Body of pancreas (tissue), 4 donors: Measurements from ENCODE around the gene TMCO1. TPM values are rescaled to one million over a fixed set of nuclear protein-coding genes. Genes with fewer than 3 reads are reported as not detected.
"Not testable (repeated sequence)": the region's sequence is repeated elsewhere in the genome, so short reads cannot be mapped to it uniquely, and the experiment has no call there.

Experiments used
- ATAC-seq: fragments of 150-250 bp; one replicate; pipeline ENCODE4 v1.9.1; 2016
- DNase-seq, 4 donors: peaks; one replicate each; pipeline ENCODE4 v3.0.0-alpha.2; 2019
- H3K27ac ChIP-seq, 4 donors: fragments of 200-600 bp; sonication (generic); 1 replicate in 3 of 4; 2 replicates in 1 of 4; pipeline versions ENCODE4 v1.5.1 to v1.6.1; 2016 to 2019; ENCODE audit warnings: mild to moderate bottlenecking in 1 of 4, mixed read lengths in 1 of 4, moderate library complexity in 1 of 4
- H3K27me3 ChIP-seq, 2 donors: fragments of 200-600 bp; sonication (generic); one replicate each; pipeline ENCODE4 v1.6.0; 2016; ENCODE audit warnings: mild to moderate bottlenecking in 1 of 2
- H3K36me3 ChIP-seq, 2 donors: fragments of 200-600 bp; sonication (generic); replicated peaks in 1 of 2; 2 replicates each; pipeline ENCODE4 v1.5.1; 2016; ENCODE audit warnings: low read depth in 2 of 2; ENCODE audit not compliant: insufficient read depth in 1 of 2
- H3K4me1 ChIP-seq: fragments of 200-600 bp; sonication (generic); one replicate; pipeline ENCODE4 v1.6.0; 2016
- H3K4me3 ChIP-seq, 2 donors: fragments of 200-600 bp; sonication (generic); 1 replicate in 1 of 2; 2 replicates in 1 of 2; pipeline ENCODE4 v1.5.1; 2016 to 2019
- H3K9me3 ChIP-seq, 3 donors: fragments of 200-600 bp; sonication (generic); 1 replicate in 2 of 3; 2 replicates in 1 of 3; pipeline ENCODE4 v1.5.1; 2016
- CTCF ChIP-seq, 7 experiments: fragments of 450-650 bp in 4 of 7; fragments of 200-600 bp in 3 of 7; sonication (generic) in 3 of 7; IDR thresholded peaks; one replicate each; pipeline ENCODE4 v1.5.1; 2016 to 2019; ENCODE audit warnings: antibody characterized with exemption in 7 of 7
- POLR2A ChIP-seq, 3 donors: fragments of 450-650 bp; IDR thresholded peaks; one replicate each; pipeline ENCODE4 v1.6.1; 2016; ENCODE audit warnings: antibody characterized with exemption in 3 of 3, mild to moderate bottlenecking in 2 of 3
- WGBS, 2 donors: methylation state at CpG; one replicate each; pipeline ENCODE4 v1.1.5; 2017; 5-methylcytosine and 5-hydroxymethylcytosine counted together
- intact Hi-C: fragments of 100-400 bp; cut with DNase I; formaldehyde crosslinking; loops from one replicate; pipeline ENCODE4 v1.15.1; 2023
- total RNA-seq, 2 donors: library from RNA; depleted of rRNA; stranded (reverse); fragments of >200 nt; gene quantifications; one replicate each; pipeline ENCODE4 v1.1.0, GENCODE V29; 2016

TMCO1 gene
- total RNA-seq, 2 donors from 2014 or later: 29.0 to 39.2 TPM

DNA sequence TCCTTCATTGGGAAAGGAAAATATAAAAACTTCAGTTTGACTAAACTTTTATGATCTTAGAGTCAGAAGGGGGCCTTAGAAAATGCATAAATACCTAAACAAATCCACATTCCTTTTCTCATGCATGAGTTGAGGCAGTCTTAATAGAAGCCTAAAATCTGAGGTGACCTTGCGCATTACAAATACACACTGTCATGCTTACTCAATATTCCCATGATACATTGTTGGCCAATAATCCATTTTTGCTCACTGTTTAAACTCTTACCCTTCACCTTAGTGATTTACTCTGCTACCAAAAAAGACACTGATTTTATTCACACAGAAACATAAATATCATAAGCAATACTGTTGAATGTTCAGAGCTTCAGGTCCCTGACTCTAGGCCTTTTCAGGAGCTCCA lies 19.1 kb upstream of the TMCO1 start:
- TF ChIP-seq CTCF (IDR thresholded peaks at IDR 0.05): no peak
- TF ChIP-seq POLR2A (IDR thresholded peaks at IDR 0.05): no peak
- Histone ChIP-seq H3K4me1 (no peaks in the 10 kb centered on the region), H3K9me3 (no peaks in the 10 kb centered on the region), H3K4me3 (no peak overlapping the region), H3K36me3 (no peaks in the 10 kb centered on the region), H3K27ac (no peak overlapping the region), H3K27me3 (no peaks in the 10 kb centered on the region)
- no peak for DNase-seq
- 97 to 100% methylated on average over 1 of the region's 1 CpG for WGBS, 2 donors
- intact Hi-C loops: no loop called here
- ATAC-seq: no peak

GRCh38 chr1:165783519-165783918 lies 14.9 kb upstream of the TMCO1 start:
- intact Hi-C loops, H3K4me1 ChIP-seq, ATAC-seq, H3K4me3 ChIP-seq, DNase-seq, H3K27ac ChIP-seq, H3K27me3 ChIP-seq, H3K9me3 ChIP-seq, H3K36me3 ChIP-seq: not testable (repeated sequence)
- 81 to 91% methylated on average over 10 to 11 of the region's 11 CpGs for WGBS, 2 donors

GRCh38 chr1:165778197-165778596 lies 9.5 kb upstream of the TMCO1 start:
- ATAC-seq, H3K27ac ChIP-seq, H3K4me3 ChIP-seq, H3K9me3 ChIP-seq, H3K4me1 ChIP-seq, H3K36me3 ChIP-seq, DNase-seq, intact Hi-C loops, H3K27me3 ChIP-seq: not testable (repeated sequence)
- 81% methylated on average over 3 of the region's 3 CpGs; no CpG with 5 or more reads in 1 of the 2 donors for WGBS, 2 donors

- Histone ChIP-seq H3K4me3 (no peak overlapping the region), H3K4me1 (peaks cover 11% of the 10 kb centered on the region), H3K9me3 (no peaks in the 10 kb centered on the region), H3K27me3 (no peaks in the 10 kb centered on the region), H3K36me3 (peaks cover 0 to 3% of the 10 kb centered on the region in 2 donors), H3K27ac (no peak overlapping the region)
- intact Hi-C loops: no loop called here
- WGBS, 2 donors: 83 to 91% methylated on average over 9 of the region's 9 CpGs
- ATAC-seq (no peak), DNase-seq (no peak)
- TF ChIP-seq POLR2A (IDR thresholded peaks at IDR 0.05) (no peak), CTCF (IDR thresholded peaks at IDR 0.05) (no peak)
These were observed 4.8 kb upstream of the TMCO1 start for GRCh38 chr1:165773324-165773965.

DNA sequence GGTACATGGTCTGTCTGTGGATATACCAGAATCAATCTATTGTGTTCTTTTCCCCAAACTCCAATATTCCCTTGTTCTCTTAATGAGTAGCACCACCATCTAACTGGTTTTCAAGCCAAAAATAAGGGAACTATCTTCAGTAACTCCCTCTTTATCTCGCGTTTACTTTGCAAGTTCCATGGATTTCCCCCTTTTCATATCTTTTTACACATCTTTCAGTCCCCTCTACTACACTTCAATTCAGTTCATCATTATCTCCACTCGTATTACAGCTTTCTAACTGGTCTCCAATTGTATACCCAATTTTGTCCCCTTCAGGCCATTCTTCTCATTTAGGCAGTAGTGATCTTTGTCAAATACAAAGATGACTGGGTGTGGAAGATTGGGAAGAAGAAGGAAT lies 4.1 kb upstream of the TMCO1 start:
- ATAC-seq (no peak), DNase-seq (no peak)
- no peak for TF ChIP-seq POLR2A (IDR thresholded peaks at IDR 0.05)
- intact Hi-C loops: no loop called here
- WGBS, 2 donors: 82 to 87% methylated on average over 3 of the region's 3 CpGs
- H3K9me3 ChIP-seq: no peaks in the 10 kb centered on the region
- peaks cover 16% of the 10 kb centered on the region for H3K4me1 ChIP-seq
- peaks cover 0 to 3% of the 10 kb centered on the region in 2 donors for H3K36me3 ChIP-seq
- H3K27me3 ChIP-seq: no peaks in the 10 kb centered on the region
- H3K4me3 ChIP-seq: no peak overlapping the region
- no peak overlapping the region for H3K27ac ChIP-seq

DNA sequence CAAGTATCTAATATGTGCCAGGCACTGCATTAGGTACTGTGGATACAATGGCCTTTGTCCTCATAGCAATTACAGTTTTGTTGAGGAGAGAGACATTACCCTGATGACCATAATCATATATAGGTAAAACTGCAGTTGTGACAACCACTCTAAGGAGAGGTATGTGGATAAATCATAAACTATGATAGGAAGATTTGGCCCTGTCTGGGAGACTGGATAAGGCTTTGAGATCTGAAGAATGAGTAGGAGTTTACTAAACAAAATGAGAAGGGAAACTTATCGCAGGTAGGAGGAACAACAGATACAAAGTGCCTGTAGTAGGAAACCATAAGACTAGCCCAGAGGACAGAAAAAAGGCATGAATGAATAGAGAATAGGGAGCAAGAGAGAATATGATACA lies 4.4 kb downstream of the TMCO1 start:
- TF ChIP-seq CTCF (IDR thresholded peaks at IDR 0.05) (no peak), POLR2A (IDR thresholded peaks at IDR 0.05) (no peak)
- Histone ChIP-seq H3K9me3 (no peaks in the 10 kb centered on the region), H3K27ac (no peak overlapping the region), H3K27me3 (no peaks in the 10 kb centered on the region), H3K36me3 (no peaks in the 10 kb centered on the region), H3K4me1 (peaks cover 23% of the 10 kb centered on the region), H3K4me3 (no peak overlapping the region)
- intact Hi-C loops: no loop called here
- DNase-seq: no peak
- 82 to 92% methylated on average over 1 of the region's 1 CpG for WGBS, 2 donors
- no peak for ATAC-seq
